ENCODE results near the gene IFI16.

IFI16 gene

GRCh38 chr1:159091607-159092031, 81.9 kb downstream of the IFI16 start:
- no peaks in the 10 kb centered on the region for H4K20me1 ChIP-seq (ENCODE audit: insufficient read depth, low read length, poor library complexity, severe bottlenecking)
- H2AFZ ChIP-seq (ENCODE audit: low read length), result 0 out of 2 replicates have a peak overlapping the region, but pooled peaks have one; percentile 13
- peak overlapping the region; percentile 36 for H3K4me3 ChIP-seq (ENCODE audit: low read length, poor library complexity, severe bottlenecking)
- TF ChIP-seq EZH2phosphoT487 (IDR thresholded peaks at IDR 0.05; ENCODE audit: borderline replicate concordance), result no peak
- TF ChIP-seq, protein P1, sequence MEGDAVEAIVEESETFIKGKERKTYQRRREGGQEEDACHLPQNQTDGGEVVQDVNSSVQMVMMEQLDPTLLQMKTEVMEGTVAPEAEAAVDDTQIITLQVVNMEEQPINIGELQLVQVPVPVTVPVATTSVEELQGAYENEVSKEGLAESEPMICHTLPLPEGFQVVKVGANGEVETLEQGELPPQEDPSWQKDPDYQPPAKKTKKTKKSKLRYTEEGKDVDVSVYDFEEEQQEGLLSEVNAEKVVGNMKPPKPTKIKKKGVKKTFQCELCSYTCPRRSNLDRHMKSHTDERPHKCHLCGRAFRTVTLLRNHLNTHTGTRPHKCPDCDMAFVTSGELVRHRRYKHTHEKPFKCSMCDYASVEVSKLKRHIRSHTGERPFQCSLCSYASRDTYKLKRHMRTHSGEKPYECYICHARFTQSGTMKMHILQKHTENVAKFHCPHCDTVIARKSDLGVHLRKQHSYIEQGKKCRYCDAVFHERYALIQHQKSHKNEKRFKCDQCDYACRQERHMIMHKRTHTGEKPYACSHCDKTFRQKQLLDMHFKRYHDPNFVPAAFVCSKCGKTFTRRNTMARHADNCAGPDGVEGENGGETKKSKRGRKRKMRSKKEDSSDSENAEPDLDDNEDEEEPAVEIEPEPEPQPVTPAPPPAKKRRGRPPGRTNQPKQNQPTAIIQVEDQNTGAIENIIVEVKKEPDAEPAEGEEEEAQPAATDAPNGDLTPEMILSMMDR (conservative IDR thresholded peaks at IDR 0.05; ENCODE audit: low read length), result no peak
- H3K36me3 ChIP-seq (ENCODE audit: insufficient read depth, low read length), result no peaks in the 10 kb centered on the region
- no peaks in the 10 kb centered on the region for H3K9me2 ChIP-seq (replicated peaks; ENCODE audit: low read depth, low read length)
- no peaks in the 10 kb centered on the region for H3K9me3 ChIP-seq (ENCODE audit: insufficient read depth, low read depth, low read length)
- H3F3A ChIP-seq (ENCODE audit: low read depth), result 0 out of 2 replicates have a peak, but pooled peaks cover 4% of the 10 kb centered on the region
- H3K27me3 ChIP-seq (ENCODE audit: insufficient read depth, low read length, poor library complexity, severe bottlenecking), result no peaks in the 10 kb centered on the region
- peak overlapping the region; percentile 55 for H3K4me2 ChIP-seq (ENCODE audit: low read depth, low read length, poor library complexity, severe bottlenecking)
- H3K79me2 ChIP-seq (ENCODE audit: insufficient read depth, low read length), result no peaks in the 10 kb centered on the region
- peaks cover 37% of the 10 kb centered on the region for H3K4me1 ChIP-seq (ENCODE audit: insufficient read depth, low read length, poor library complexity, severe bottlenecking)
- H3K9ac ChIP-seq (ENCODE audit: low read depth, low read length, poor library complexity, severe bottlenecking), result peak overlapping the region; percentile 29

DNA sequence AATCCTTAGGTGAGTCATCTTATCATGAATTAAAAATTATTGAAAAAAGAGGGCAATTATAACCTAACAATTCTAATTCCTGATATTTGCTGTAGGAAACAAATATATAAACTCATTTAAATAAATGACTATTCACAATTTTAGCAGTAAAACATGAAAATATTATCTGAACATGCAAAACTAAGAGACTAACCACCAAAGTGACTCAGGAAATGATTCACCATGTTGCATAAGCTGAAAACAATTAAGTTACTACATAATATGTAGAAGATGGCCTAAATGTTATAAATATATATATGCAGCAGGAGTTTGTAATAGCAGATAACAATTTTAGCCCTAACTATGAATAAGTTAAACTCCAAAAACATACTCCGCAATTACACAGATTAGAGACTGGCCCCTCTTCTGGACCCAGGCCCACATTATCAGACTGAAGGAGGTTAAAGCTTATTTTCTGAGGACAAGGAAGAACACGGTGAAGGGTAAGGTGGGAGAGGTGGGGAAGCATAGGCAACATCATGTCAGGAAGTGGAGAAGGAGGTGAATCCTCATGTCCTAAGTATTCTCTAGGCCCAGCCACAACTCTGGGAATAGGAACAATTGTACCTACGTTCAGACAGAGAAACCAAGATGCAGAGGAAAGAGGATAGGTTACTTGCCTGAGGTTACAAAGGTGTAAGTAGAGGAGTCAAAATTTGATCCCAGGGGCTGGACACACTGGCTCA, 82.5 kb downstream of the IFI16 start:
- no peaks in the 10 kb centered on the region for H3K36me3 ChIP-seq (ENCODE audit: insufficient read depth, low read length)
- peaks cover 37% of the 10 kb centered on the region for H3K4me1 ChIP-seq (ENCODE audit: insufficient read depth, low read length, poor library complexity, severe bottlenecking)
- 0 out of 2 replicates have a peak, but pooled peaks cover 4% of the 10 kb centered on the region for H3F3A ChIP-seq (ENCODE audit: low read depth)
- peak overlapping the region; percentile 29 for H3K9ac ChIP-seq (ENCODE audit: low read depth, low read length, poor library complexity, severe bottlenecking)
- no peaks in the 10 kb centered on the region for H4K20me1 ChIP-seq (ENCODE audit: insufficient read depth, low read length, poor library complexity, severe bottlenecking)
- no peaks in the 10 kb centered on the region for H3K79me2 ChIP-seq (ENCODE audit: insufficient read depth, low read length)
- H3K27me3 ChIP-seq (ENCODE audit: insufficient read depth, low read length, poor library complexity, severe bottlenecking), result no peaks in the 10 kb centered on the region
- no peak for TF ChIP-seq EZH2phosphoT487 (IDR thresholded peaks at IDR 0.05; ENCODE audit: borderline replicate concordance)
- TF ChIP-seq, protein P1 (conservative IDR thresholded peaks at IDR 0.05; ENCODE audit: low read length), result no peak
- H3K4me2 ChIP-seq (ENCODE audit: low read depth, low read length, poor library complexity, severe bottlenecking), result peak overlapping the region; percentile 55
- H3K9me2 ChIP-seq (replicated peaks; ENCODE audit: low read depth, low read length), result no peaks in the 10 kb centered on the region
- H3K4me3 ChIP-seq (ENCODE audit: low read length, poor library complexity, severe bottlenecking), result peak overlapping the region; percentile 36
- H3K9me3 ChIP-seq (ENCODE audit: insufficient read depth, low read depth, low read length), result no peaks in the 10 kb centered on the region
- H2AFZ ChIP-seq (ENCODE audit: low read length), result peak overlapping the region; percentile 58; the same call in 1 of the 2 replicates

GRCh38 chr1:159098596-159098995, 88.9 kb downstream of the IFI16 start:
- no peaks in the 10 kb centered on the region for H3K36me3 ChIP-seq (ENCODE audit: insufficient read depth, low read length)
- H3K4me1 ChIP-seq (ENCODE audit: insufficient read depth, low read length, poor library complexity, severe bottlenecking), result no peaks in the 10 kb centered on the region
- no peaks in the 10 kb centered on the region for H3K9me2 ChIP-seq (replicated peaks; ENCODE audit: low read depth, low read length)
- no peak overlapping the region for H3K4me2 ChIP-seq (ENCODE audit: low read depth, low read length, poor library complexity, severe bottlenecking)
- H3K4me3 ChIP-seq (ENCODE audit: low read length, poor library complexity, severe bottlenecking), result no peak overlapping the region
- H3F3A ChIP-seq (ENCODE audit: low read depth), result no peaks in the 10 kb centered on the region
- H3K27me3 ChIP-seq (ENCODE audit: insufficient read depth, low read length, poor library complexity, severe bottlenecking), result no peaks in the 10 kb centered on the region
- H3K9ac ChIP-seq (ENCODE audit: low read depth, low read length, poor library complexity, severe bottlenecking), result no peak overlapping the region
- no peak overlapping the region for H2AFZ ChIP-seq (ENCODE audit: low read length)
- no peaks in the 10 kb centered on the region for H3K9me3 ChIP-seq (ENCODE audit: insufficient read depth, low read depth, low read length)
- no peaks in the 10 kb centered on the region for H3K79me2 ChIP-seq (ENCODE audit: insufficient read depth, low read length)
- no peak for TF ChIP-seq EZH2phosphoT487 (IDR thresholded peaks at IDR 0.05; ENCODE audit: borderline replicate concordance)
- TF ChIP-seq, protein P1 (conservative IDR thresholded peaks at IDR 0.05; ENCODE audit: low read length), result no peak
- no peaks in the 10 kb centered on the region for H4K20me1 ChIP-seq (ENCODE audit: insufficient read depth, low read length, poor library complexity, severe bottlenecking)

All from Loucy (cell line).